Neural crest cell (in vitro differentiated cells): ENCODE data around the gene GATB. TPM values are rescaled to one million over a fixed set of nuclear protein-coding genes. Genes with fewer than 3 reads are reported as not detected.

Source experiments
- DNase-seq: peaks from one replicate; pipeline ENCODE4 v3.0.0; 2021; ENCODE audit warnings: low read depth, mixed read lengths, low spot score
- H3K27ac Mint-ChIP-seq: one replicate; pipeline ENCODE4 v1.8.0; 2021; ENCODE audit warnings: mild to moderate bottlenecking, mixed read lengths; ENCODE audit not compliant: unreplicated experiment
- H3K27me3 Mint-ChIP-seq: 2 replicates; pipeline ENCODE4 v1.8.0; 2021; ENCODE audit warnings: low read depth, mild to moderate bottlenecking, mixed read lengths
- H3K36me3 Mint-ChIP-seq: 2 replicates; pipeline ENCODE4 v1.8.0; 2021; ENCODE audit warnings: low read depth, mild to moderate bottlenecking, mixed read lengths
- H3K4me1 Mint-ChIP-seq: 2 replicates; pipeline ENCODE4 v1.8.0; 2021; ENCODE audit warnings: mixed read lengths
- H3K4me3 Mint-ChIP-seq: one replicate; pipeline ENCODE4 v1.8.0; 2021; ENCODE audit warnings: mild to moderate bottlenecking, mixed read lengths
- H3K9me3 Mint-ChIP-seq: 2 replicates; pipeline ENCODE4 v1.8.0; 2021; ENCODE audit warnings: mixed read lengths
- total RNA-seq: library from RNA; stranded (reverse); gene quantifications from 2 replicates; pipeline ENCODE4 v1.2.1, GENCODE V29; 2021
- TF ChIP-seq, protein P1 (sequence below): fragments of 200-600 bp; sonication (generic); conservative IDR thresholded peaks from 2 replicates; pipeline ENCODE4 v1.5.0; 2021; ENCODE audit warnings: antibody characterized with exemption, mild to moderate bottlenecking

The GATB gene
- total RNA-seq, 1 donor from 2014 or later, result 24.9 TPM

DNA sequence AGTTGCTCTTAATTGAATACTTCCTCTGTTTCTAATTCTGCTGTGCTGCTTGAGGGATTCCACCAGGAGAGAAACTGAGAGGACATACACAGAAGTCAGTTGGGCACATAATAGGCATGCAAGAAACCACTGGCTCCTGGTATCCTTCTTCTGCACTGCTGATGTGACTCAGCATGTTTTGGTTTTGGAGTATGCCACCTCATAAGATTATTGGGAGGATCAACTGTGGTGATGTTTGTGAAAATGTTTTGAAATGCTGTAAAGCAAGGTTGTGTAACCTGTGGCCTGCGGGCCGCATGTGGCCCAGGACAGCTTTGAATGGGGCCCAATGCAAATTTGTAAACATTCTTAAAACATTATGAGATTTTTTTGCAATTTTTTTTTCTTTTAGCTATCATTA, 119.6 kb downstream of the GATB start:
- Mint-ChIP-seq H3K9me3 (no peaks in the 10 kb centered on the region), H3K27me3 (peaks cover 9% of the 10 kb centered on the region), H3K4me1 (no peaks in the 10 kb centered on the region), H3K36me3 (no peaks in the 10 kb centered on the region), H3K4me3 (no peak overlapping the region), H3K27ac (no peak overlapping the region)
- DNase-seq, result no peak
- TF ChIP-seq, protein P1, sequence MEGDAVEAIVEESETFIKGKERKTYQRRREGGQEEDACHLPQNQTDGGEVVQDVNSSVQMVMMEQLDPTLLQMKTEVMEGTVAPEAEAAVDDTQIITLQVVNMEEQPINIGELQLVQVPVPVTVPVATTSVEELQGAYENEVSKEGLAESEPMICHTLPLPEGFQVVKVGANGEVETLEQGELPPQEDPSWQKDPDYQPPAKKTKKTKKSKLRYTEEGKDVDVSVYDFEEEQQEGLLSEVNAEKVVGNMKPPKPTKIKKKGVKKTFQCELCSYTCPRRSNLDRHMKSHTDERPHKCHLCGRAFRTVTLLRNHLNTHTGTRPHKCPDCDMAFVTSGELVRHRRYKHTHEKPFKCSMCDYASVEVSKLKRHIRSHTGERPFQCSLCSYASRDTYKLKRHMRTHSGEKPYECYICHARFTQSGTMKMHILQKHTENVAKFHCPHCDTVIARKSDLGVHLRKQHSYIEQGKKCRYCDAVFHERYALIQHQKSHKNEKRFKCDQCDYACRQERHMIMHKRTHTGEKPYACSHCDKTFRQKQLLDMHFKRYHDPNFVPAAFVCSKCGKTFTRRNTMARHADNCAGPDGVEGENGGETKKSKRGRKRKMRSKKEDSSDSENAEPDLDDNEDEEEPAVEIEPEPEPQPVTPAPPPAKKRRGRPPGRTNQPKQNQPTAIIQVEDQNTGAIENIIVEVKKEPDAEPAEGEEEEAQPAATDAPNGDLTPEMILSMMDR, result no peak

DNA sequence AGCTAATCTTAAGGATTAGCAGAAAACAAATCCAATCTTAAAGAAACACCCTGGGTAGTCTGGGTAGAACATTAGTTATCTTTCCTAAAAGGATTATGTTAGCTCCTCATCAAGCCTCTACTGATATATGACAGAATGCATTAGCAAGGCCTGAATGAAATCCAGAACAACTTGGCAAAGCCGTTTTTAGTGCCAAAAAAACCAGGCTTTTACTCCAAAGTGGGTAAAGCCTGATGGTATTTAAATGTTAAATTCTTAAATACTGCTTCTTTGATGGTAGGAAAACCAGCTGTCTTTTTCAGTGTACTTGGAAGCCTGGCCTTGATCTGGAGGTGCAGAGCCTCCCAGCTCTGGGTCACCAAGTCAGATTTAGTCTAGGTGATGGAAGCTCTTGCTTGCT, 120.4 kb downstream of the GATB start:
- no peaks in the 10 kb centered on the region for H3K4me1 Mint-ChIP-seq
- no peak overlapping the region for H3K27ac Mint-ChIP-seq
- H3K9me3 Mint-ChIP-seq, result no peaks in the 10 kb centered on the region
- no peak for DNase-seq
- no peaks in the 10 kb centered on the region for H3K36me3 Mint-ChIP-seq
- no peak overlapping the region for H3K4me3 Mint-ChIP-seq
- TF ChIP-seq, protein P1, result no peak
- H3K27me3 Mint-ChIP-seq, result peaks cover 6% of the 10 kb centered on the region

DNA sequence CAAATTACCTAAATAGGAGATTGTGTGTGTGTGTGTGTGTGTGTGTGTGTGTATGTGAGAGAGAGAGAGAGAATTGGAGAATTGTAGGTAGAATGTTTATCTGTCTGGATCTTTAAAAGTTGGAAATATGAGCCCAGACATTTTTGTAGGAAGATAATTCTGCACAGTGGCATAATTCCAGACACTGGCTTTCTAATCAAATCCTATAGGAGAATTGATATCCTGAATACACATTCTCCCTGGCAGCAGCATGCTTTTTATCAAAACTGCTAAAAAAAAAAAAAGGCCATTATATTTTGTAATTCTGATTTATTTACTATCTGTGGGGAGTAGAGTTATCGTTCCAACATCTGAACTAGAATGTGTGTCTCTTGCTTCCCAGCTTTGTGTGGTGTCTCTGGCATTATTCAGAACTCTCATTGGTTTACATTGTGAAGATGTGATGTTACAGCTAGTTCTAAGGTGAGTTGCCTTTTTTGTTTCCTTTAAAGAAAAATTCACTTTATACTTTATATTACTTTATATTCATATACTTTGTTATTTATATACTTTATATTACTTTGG, 122.4 kb downstream of the GATB start:
- Mint-ChIP-seq H3K36me3 (no peaks in the 10 kb centered on the region), H3K27ac (no peak overlapping the region), H3K27me3 (peaks cover 3% of the 10 kb centered on the region), H3K4me1 (no peaks in the 10 kb centered on the region), H3K4me3 (no peak overlapping the region), H3K9me3 (no peaks in the 10 kb centered on the region)
- DNase-seq, result no peak
- TF ChIP-seq, protein P1, result no peak

DNA sequence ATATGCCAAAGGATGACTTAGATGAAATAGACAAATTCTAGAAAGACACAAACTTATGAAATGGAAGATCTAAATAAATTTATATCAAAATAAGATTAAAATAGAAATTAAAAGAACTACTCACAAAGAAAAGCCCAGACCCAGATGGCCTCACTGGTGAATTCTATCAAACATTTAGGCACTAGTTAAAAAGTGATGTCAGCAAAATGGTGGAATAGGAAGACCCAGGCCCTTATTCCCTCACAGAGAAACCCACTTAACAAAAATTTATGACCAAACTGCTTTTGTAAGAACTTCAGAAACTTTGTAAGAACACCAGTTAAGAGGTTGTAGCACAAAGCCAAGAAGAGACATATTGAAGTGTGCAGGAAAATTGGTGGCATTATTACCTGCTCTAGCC, 129.5 kb downstream of the GATB start:
- TF ChIP-seq, protein P1, result no peak
- Mint-ChIP-seq H3K4me3 (no peak overlapping the region), H3K36me3 (no peaks in the 10 kb centered on the region), H3K9me3 (no peaks in the 10 kb centered on the region), H3K27ac (no peak overlapping the region), H3K27me3 (no peaks in the 10 kb centered on the region), H3K4me1 (no peaks in the 10 kb centered on the region)
- no peak for DNase-seq

DNA sequence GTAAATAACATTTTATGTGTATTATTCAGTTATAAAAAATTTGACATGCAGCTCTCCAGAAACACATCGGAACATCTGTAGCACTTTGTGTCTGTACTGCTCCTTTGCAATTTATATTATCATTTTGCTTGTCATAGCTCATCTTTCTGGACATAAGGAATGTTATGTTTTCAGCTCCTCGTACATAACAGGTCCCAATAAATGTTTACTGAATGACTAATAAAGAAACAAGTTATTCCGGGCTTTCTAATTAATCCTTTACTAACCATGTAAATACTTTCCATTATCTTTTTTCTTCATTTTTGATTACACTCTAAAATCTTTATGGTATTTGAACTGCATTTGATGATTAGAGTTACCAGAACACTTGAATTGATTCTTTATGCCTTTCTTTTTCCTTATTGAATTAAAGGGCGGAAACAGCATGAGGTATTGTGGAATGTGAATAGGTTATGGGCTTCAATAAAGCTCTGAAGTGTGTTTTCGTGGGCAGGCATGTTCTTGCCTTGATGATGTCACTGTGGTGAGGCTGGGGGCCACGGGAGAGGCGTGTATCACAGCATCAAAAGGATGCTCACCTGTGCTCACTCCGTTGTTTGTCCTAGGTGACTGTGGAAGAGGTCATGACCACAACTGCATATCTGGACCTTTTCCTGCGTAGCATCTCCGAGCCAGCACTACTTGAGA, 131.6 kb downstream of the GATB start:
- Mint-ChIP-seq H3K4me1 (no peaks in the 10 kb centered on the region), H3K36me3 (no peaks in the 10 kb centered on the region), H3K9me3 (no peaks in the 10 kb centered on the region), H3K4me3 (no peak overlapping the region), H3K27ac (no peak overlapping the region), H3K27me3 (no peaks in the 10 kb centered on the region)
- DNase-seq, result no peak
- TF ChIP-seq, protein P1, result no peak
